ENCODE data around the gene LAMB4. TPM values are rescaled to one million over a fixed set of nuclear protein-coding genes. Genes with fewer than 3 reads are reported as not detected.

The LAMB4 gene
- total RNA-seq, 1 donor: 0.10 TPM

DNA sequence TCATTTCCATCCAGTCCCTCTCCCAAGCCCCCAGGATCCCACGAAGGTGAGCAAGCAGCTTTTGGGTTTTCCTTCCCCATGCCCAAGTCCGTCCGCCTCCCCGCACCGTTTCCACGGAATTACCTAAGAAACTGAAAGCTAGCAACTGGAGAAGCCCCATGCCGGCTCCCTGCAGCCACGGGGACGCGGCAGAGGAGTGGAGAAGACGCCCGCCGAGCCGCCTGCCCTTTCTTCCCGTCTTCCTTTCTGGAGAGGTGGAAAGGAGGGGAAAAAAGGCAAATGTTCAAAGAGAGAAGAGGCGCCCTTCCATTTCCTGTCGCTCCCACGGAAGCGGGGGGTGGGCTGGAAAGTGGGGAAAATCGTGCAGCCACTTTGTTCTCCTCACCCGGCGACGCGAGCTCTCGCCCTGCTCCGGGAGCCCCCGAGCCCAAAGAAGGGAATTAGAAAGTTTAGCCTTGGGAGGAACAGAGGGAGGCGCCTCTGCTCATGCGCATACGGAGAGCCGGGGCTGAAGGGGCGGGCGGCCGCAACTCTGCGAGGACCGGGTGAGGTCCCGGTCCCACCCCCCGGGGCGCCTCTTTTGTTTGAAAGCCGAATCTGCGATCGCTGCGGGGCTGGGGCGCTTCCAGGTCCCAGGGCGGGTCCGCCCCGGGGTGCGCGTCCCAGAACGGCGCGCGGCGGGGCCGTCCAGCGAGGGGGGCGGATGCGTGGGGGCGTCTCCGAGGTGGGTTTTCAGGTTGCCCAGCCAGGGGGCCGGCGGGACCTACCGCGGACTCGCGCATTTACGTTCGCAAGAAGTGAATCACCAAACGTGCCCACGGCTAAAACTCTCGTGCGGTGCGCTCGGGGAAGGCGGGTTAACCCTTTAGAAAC lies 127.2 kb downstream of the LAMB4 start, which contains the start of gene LAMB1:
TSS of gene LAMB1 (minus strand) at position 436 of the 873 bp plus-strand sequence. CDS start at position 160, 276 bp downstream.
- Histone ChIP-seq H3K4me3 (ENCODE audit: low read length) (no peak within 1 kb of the TSS), H3K9me3 (ENCODE audit: low read depth, low read length) (no peaks in the 10 kb centered on the region), H3K27me3 (ENCODE audit: insufficient read depth, low read length) (peaks cover 78% of the 10 kb centered on the region), H3K4me1 (ENCODE audit: insufficient read depth, low read length) (peaks cover 16% of the 10 kb centered on the region)

- Histone ChIP-seq H3K9me3 (ENCODE audit: low read depth, low read length) (no peaks in the 10 kb centered on the region), H3K27me3 (ENCODE audit: insufficient read depth, low read length) (peaks cover 80% of the 10 kb centered on the region), H3K4me3 (ENCODE audit: low read length) (no peak overlapping the region)
These were observed 128.1 kb downstream of the LAMB4 start for GRCh38 chr7:108001764-108002725.

DNA sequence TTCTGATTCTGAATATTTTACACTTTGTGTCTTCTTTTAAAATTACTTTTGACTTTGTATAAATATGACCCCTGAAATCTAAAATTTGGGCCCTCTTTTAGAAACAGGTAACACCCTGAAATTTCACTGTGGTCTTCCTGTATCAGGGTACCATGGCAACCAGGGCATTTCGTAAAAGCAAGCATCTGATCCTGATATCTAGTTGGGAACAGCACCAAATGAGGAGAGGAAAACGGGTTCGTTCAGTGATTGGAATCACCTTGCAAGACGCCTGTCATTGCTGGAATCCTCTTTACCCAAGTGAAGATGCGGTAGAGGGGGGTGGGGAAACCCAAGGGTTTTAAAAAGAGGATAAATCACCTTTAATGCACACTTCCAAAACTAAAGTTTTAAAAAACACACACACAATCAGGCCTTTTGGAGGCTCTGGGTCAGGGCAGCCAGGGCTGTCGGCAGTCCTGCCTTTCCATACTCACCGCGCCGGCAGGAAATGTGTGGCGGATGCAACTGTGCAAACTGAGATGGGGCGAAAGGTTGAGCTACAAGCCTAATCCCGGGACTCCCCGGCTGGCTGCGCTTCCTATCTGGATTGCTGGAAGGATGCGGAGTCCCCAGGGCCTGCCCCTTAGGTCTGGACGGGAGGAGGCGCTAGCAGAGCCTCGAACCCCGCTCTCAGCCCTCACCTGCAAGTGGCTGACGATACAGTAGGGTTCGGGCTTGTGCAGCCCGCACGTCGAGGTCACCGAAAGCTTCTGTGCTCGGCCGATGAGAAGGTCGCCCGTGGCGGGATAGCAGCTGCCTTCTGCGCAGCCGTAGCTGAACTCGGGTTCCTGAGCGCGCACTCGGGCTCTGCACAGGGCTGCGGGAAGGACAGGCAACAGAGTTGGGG lies 129.0 kb downstream of the LAMB4 start:
- H3K27me3 ChIP-seq (ENCODE audit: insufficient read depth, low read length): peaks cover 81% of the 10 kb centered on the region
- no peaks in the 10 kb centered on the region for H3K9me3 ChIP-seq (ENCODE audit: low read depth, low read length)
- peaks cover 16% of the 10 kb centered on the region for H3K4me1 ChIP-seq (ENCODE audit: insufficient read depth, low read length)
- H3K4me3 ChIP-seq (ENCODE audit: low read length): no peak overlapping the region

More at GRCh38 chr7:108001764-108002725, 128.1 kb downstream of the LAMB4 start:
- peaks cover 16% of the 10 kb centered on the region for H3K4me1 ChIP-seq (ENCODE audit: insufficient read depth, low read length)

DNA sequence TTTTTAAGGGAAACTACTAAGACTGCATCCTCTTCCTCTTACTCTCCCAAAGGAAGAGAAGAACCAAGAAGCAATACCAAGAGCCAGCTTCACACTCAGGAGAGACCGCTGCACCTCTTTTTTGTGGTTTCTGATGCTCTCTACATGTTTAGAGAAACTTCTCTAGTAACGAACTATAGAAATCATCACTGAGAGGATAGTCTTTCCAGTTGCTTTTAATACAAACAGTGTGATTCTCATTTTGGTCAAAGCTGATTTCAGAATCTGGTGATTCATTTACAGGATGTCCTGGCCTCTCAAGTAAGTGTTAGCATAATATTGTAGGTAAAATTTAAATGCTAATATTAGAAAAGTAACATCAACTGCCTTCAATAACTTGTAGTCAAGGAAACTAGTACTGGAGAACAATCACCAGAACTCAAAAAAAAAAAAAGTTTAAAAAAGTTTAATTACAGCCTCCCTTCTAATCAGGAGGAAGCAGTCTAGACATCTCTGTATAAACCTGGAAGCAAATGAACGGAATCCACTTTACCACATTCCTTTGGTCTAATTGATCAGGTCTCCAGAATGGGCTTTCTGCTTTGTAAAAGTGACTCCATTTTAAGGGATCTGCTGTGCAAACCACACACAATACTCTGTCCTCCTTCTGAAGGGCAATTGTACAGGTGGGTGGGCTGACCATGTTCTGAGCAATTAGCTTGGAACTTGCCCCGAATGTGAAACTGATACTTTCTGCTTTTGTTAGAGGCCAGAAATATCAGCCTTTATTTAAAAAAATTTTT lies 130.2 kb downstream of the LAMB4 start:
- Histone ChIP-seq H3K4me1 (ENCODE audit: insufficient read depth, low read length) (peaks cover 16% of the 10 kb centered on the region), H3K27me3 (ENCODE audit: insufficient read depth, low read length) (peaks cover 86% of the 10 kb centered on the region), H3K9me3 (ENCODE audit: low read depth, low read length) (no peaks in the 10 kb centered on the region), H3K4me3 (ENCODE audit: low read length) (no peak overlapping the region)

- Histone ChIP-seq H3K9me3 (ENCODE audit: low read depth, low read length) (no peaks in the 10 kb centered on the region), H3K4me3 (ENCODE audit: low read length) (no peak overlapping the region), H3K4me1 (ENCODE audit: insufficient read depth, low read length) (peaks cover 16% of the 10 kb centered on the region), H3K27me3 (ENCODE audit: insufficient read depth, low read length) (peaks cover 83% of the 10 kb centered on the region)
These were observed 131.3 kb downstream of the LAMB4 start for GRCh38 chr7:107998660-107999480.

DNA sequence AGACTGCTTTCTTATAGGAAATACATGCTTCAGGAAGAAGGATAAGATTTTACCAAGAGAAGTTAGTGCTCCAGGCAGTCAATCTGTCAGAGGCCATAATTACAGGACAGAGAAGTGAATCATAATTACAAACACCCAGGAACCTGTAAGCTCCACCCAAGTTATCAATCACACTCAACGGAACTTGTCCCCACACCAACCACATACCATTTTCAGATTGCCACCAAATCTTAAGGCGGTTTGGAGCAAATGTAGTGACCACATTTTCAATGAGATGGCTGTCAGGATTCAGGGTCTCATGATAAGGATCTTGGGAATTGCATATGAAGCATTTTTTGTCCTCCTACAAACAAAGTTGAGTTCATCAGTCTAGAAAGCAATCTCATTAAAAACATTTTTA lies 132.0 kb downstream of the LAMB4 start:
- Histone ChIP-seq H3K4me3 (ENCODE audit: low read length) (no peak overlapping the region), H3K9me3 (ENCODE audit: low read depth, low read length) (no peaks in the 10 kb centered on the region), H3K27me3 (ENCODE audit: insufficient read depth, low read length) (peaks cover 76% of the 10 kb centered on the region), H3K4me1 (ENCODE audit: insufficient read depth, low read length) (peaks cover 16% of the 10 kb centered on the region)

- no peaks in the 10 kb centered on the region for H3K9me3 ChIP-seq (ENCODE audit: low read depth, low read length)
- peaks cover 61% of the 10 kb centered on the region for H3K27me3 ChIP-seq (ENCODE audit: insufficient read depth, low read length)
- peaks cover 2% of the 10 kb centered on the region for H3K4me1 ChIP-seq (ENCODE audit: insufficient read depth, low read length)
- H3K4me3 ChIP-seq (ENCODE audit: low read length): no peak overlapping the region
These were observed 133.9 kb downstream of the LAMB4 start for GRCh38 chr7:107996072-107996882.

DNA sequence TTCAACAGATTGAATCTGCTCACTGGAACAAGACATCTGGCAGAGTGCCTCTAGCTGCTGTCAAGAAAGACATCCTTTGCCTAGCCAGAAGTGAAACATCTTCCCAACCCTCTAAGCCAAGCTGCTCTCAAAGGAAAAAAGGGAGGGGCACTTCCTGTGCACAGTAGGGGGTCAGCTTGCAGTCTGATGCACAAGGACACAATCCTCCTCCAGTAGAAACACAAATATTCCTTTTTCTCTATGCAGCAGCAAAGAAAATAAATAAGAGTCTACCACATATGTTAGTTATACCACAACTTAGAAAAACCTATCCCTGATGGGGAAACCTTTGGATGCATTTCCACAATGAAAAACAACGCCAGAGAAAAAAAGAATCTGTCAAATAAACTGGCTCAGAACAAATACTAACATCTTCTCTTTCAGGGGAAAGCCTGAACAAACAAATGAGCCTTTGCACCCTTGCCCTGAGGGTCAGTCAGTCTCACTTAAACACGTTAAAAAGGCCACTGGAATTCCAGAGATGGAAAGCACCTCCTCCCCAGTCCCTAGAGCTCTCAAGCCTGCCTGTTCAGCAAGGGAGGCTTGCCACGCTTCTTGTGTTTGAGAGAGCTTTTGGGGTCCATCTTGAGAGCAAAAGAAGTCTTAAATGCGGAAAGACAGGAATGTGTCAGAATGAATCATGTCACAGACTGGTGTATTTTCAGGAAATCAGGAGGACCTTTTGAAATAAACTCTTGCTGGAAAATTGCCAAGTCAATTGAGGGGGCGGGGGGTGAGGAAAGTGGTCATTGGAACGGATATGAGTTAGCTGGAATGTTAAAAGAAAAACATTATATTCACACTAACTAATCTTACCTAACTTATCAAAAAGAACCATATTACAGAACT lies 134.7 kb downstream of the LAMB4 start:
- no peaks in the 10 kb centered on the region for H3K4me1 ChIP-seq (ENCODE audit: insufficient read depth, low read length)
- H3K4me3 ChIP-seq (ENCODE audit: low read length): no peak overlapping the region
- peaks cover 53% of the 10 kb centered on the region for H3K27me3 ChIP-seq (ENCODE audit: insufficient read depth, low read length)
- no peaks in the 10 kb centered on the region for H3K9me3 ChIP-seq (ENCODE audit: low read depth, low read length)

- H3K9me3 ChIP-seq (ENCODE audit: low read depth, low read length): no peaks in the 10 kb centered on the region
- peaks cover 46% of the 10 kb centered on the region for H3K27me3 ChIP-seq (ENCODE audit: insufficient read depth, low read length)
- H3K4me1 ChIP-seq (ENCODE audit: insufficient read depth, low read length): no peaks in the 10 kb centered on the region
- H3K4me3 ChIP-seq (ENCODE audit: low read length): no peak overlapping the region
These were observed 135.6 kb downstream of the LAMB4 start for GRCh38 chr7:107994421-107995030.

GRCh38 chr7:107993891-107994291 lies 136.3 kb downstream of the LAMB4 start:
- no peak overlapping the region for H3K4me3 ChIP-seq (ENCODE audit: low read length)
- H3K27me3 ChIP-seq (ENCODE audit: insufficient read depth, low read length): peaks cover 41% of the 10 kb centered on the region
- no peaks in the 10 kb centered on the region for H3K9me3 ChIP-seq (ENCODE audit: low read depth, low read length)
- H3K4me1 ChIP-seq (ENCODE audit: insufficient read depth, low read length): no peaks in the 10 kb centered on the region

DNA sequence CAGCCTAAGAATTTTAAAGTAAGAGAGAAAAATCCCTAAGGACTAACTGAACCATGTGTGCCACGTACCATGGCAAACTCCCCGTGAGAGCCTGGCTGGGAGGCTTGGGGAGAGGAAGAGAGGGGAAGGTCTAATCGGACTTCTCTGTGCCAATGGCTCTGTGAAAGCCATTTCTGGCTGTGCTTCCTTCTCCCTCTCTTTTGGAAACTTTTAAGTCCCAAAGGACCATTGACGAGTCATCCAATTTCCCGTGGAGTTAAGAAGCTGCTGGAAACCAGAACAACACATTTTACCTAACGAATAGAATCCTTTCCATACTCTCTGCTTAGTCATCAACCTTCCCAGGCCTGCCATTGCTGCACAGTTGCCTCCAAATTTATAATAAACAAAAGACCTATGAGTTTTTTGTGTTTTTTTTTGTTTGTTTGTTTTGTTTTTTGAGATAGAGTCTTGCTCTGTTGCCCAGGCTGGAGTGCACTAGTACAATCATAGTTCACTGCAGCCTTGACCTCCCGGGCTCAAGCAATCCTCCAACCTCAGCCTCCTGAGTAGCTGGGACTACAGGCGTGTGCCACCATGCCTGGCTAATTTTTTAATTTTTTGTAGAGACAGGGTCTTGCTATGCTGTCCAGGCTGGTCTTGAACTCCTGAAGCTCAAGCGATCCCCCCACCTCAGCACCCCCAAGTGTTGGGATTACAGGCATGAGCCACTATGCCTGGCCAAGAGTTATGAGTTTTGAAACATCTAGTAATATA lies 140.4 kb downstream of the LAMB4 start:
- H3K27me3 ChIP-seq (ENCODE audit: insufficient read depth, low read length): peaks cover 13% of the 10 kb centered on the region
- H3K9me3 ChIP-seq (ENCODE audit: low read depth, low read length): no peaks in the 10 kb centered on the region
- H3K4me1 ChIP-seq (ENCODE audit: insufficient read depth, low read length): no peaks in the 10 kb centered on the region

More for the DNA sequence above, 140.4 kb downstream of the LAMB4 start:
- no peak overlapping the region for H3K4me3 ChIP-seq (ENCODE audit: low read length)
